ENCODE results near the gene EGFR. TPM values are rescaled to one million over a fixed set of nuclear protein-coding genes. Genes with fewer than 3 reads are reported as not detected.

EGFR gene
- total and polyA plus RNA-seq, 2 donors (not counting 1 experiment from before 2014, with no cell fraction given): 55.3 to 62.8 TPM

DNA sequence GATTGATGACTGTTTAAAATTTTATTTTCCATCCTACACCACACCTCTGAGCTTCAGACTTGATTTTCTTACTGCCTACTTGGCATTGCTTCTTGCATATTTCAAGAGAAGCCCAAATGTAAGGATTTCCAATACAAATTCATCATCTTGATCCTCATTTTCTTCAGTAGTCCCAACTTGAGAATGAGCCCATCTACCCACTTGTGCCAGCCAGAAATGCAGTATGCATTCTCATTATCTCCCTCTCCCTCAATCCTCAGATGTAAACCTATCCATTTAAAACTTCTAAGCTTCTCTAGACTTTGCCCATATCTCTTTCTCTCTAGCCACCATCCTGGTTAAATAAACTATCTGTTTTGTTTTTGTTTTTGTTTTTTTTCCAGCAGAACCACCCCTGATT, 22.4 kb upstream of the EGFR start:
- Histone ChIP-seq H3K4me3 (replicated peaks in 1 of 4; ENCODE audit: control extremely low read depth in 1 of 4, insufficient read depth in 1 of 4, low read depth in 3 of 4, low read length in 4 of 4) (no peak overlapping the region), H4K20me1 (ENCODE audit: control insufficient read depth, extremely low read depth, insufficient read depth, low read length) (no peaks in the 10 kb centered on the region), H3K4me2 (ENCODE audit: extremely low read depth, insufficient read depth, low read length) (no peak overlapping the region), H3K9me3 (ENCODE audit: control insufficient read depth, insufficient read depth, low read depth, low read length) (no peaks in the 10 kb centered on the region), H3K79me2 (ENCODE audit: control insufficient read depth, insufficient read depth, low read length) (no peaks in the 10 kb centered on the region), H3K9ac (ENCODE audit: insufficient read depth, low read length) (no peak overlapping the region), H3K36me3 (ENCODE audit: control insufficient read depth, insufficient read depth, low read length) (no peaks in the 10 kb centered on the region), H3K4me1 (ENCODE audit: control insufficient read depth, extremely low read depth, insufficient read depth, low read length) (peaks cover 4% of the 10 kb centered on the region), H3K27ac (ENCODE audit: insufficient read depth, low read length) (no peak overlapping the region), H3K27me3 (ENCODE audit: control insufficient read depth, insufficient read depth, low read length) (no peaks in the 10 kb centered on the region), H2AFZ (ENCODE audit: low read length) (no peak overlapping the region)
- no peak for DNase-seq (ENCODE audit: low read depth in 2 of 2)
- no peak for TF ChIP-seq EZH2 (IDR thresholded peaks at IDR 0.05; ENCODE audit: low read length, missing control alignments)
- TF ChIP-seq, protein P1, sequence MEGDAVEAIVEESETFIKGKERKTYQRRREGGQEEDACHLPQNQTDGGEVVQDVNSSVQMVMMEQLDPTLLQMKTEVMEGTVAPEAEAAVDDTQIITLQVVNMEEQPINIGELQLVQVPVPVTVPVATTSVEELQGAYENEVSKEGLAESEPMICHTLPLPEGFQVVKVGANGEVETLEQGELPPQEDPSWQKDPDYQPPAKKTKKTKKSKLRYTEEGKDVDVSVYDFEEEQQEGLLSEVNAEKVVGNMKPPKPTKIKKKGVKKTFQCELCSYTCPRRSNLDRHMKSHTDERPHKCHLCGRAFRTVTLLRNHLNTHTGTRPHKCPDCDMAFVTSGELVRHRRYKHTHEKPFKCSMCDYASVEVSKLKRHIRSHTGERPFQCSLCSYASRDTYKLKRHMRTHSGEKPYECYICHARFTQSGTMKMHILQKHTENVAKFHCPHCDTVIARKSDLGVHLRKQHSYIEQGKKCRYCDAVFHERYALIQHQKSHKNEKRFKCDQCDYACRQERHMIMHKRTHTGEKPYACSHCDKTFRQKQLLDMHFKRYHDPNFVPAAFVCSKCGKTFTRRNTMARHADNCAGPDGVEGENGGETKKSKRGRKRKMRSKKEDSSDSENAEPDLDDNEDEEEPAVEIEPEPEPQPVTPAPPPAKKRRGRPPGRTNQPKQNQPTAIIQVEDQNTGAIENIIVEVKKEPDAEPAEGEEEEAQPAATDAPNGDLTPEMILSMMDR (conservative IDR thresholded peaks at IDR 0.05 in 1 of 2, IDR thresholded peaks at IDR 0.05 in 1 of 2; ENCODE audit: low read depth in 1 of 2, low read length in 2 of 2): no peak

DNA sequence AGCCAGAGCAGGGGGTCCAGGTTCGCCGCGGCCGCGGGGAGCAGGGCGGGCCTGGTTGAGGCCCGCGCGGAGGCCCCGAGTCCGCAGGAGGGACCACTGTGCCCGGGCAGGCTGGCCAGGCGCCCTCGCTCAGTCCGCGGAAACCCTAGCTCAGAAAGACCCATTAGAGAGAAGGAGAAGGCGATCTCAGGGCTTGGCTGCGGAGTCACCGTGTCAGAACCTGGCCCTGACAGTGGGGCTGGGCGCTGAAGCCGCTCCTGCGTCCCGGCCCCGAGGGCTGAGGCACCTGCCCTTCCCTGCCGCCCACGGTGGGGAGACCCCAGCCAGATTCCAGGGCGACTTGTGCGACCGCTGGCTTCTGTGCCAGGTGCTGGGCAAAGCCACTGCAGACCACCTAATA, 14.2 kb upstream of the EGFR start:
- no peaks in the 10 kb centered on the region for H3K36me3 ChIP-seq (ENCODE audit: control insufficient read depth, insufficient read depth, low read length)
- H4K20me1 ChIP-seq (ENCODE audit: control insufficient read depth, extremely low read depth, insufficient read depth, low read length): no peaks in the 10 kb centered on the region
- H2AFZ ChIP-seq (ENCODE audit: low read length): no peak overlapping the region
- no peak for DNase-seq (ENCODE audit: low read depth in 2 of 2)
- no peaks in the 10 kb centered on the region for H3K4me1 ChIP-seq (ENCODE audit: control insufficient read depth, extremely low read depth, insufficient read depth, low read length)
- no peak overlapping the region for H3K27ac ChIP-seq (ENCODE audit: insufficient read depth, low read length)
- no peaks in the 10 kb centered on the region for H3K27me3 ChIP-seq (ENCODE audit: control insufficient read depth, insufficient read depth, low read length)
- no peaks in the 10 kb centered on the region for H3K79me2 ChIP-seq (ENCODE audit: control insufficient read depth, insufficient read depth, low read length)
- no peak overlapping the region for H3K9ac ChIP-seq (ENCODE audit: insufficient read depth, low read length)
- no peak overlapping the region for H3K4me3 ChIP-seq (replicated peaks in 1 of 4; ENCODE audit: control extremely low read depth in 1 of 4, insufficient read depth in 1 of 4, low read depth in 3 of 4, low read length in 4 of 4)
- TF ChIP-seq, protein P1 (conservative IDR thresholded peaks at IDR 0.05 in 1 of 2, IDR thresholded peaks at IDR 0.05 in 1 of 2; ENCODE audit: low read depth in 1 of 2, low read length in 2 of 2): no peak
- no peak for TF ChIP-seq EZH2 (IDR thresholded peaks at IDR 0.05; ENCODE audit: low read length, missing control alignments)
- H3K9me3 ChIP-seq (ENCODE audit: control insufficient read depth, insufficient read depth, low read depth, low read length): no peaks in the 10 kb centered on the region
- no peak overlapping the region for H3K4me2 ChIP-seq (ENCODE audit: extremely low read depth, insufficient read depth, low read length)

DNA sequence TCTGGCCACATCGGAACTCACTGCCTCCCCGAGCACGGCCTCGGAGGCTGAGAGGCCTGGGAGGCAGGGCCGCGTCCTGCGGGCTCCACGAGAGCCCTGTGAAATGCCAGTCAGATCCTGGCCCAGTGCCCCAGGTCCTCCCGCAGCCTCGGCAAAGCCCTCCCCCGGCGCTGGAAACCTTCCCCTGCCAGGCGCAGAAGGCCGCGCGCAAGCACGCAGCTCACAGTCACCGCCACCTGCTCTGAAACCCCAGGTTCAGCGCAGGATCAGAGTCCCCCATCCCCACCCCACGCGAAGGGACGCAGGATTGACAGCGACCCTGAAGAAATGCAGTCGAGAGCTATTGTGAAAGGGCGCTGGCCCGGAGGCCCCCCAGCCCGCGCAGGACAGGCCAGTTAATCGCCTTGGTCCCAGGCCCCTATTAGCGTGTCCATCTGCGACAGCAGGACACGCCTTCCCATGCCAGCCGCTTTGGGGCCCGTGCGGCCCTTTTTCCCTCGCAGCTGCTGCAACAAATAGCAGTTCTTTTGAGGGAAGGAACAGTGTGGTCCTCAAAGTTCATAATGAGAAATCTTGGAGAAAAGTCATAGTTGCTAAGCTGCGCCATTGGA, 13.5 kb upstream of the EGFR start:
- no peak overlapping the region for H2AFZ ChIP-seq (ENCODE audit: low read length)
- H3K27ac ChIP-seq (ENCODE audit: insufficient read depth, low read length): no peak overlapping the region
- no peak overlapping the region for H3K4me2 ChIP-seq (ENCODE audit: extremely low read depth, insufficient read depth, low read length)
- peak in 1 of 2 donors; percentile 41 for DNase-seq (ENCODE audit: low read depth in 2 of 2)
- H3K4me1 ChIP-seq (ENCODE audit: control insufficient read depth, extremely low read depth, insufficient read depth, low read length): no peaks in the 10 kb centered on the region
- no peaks in the 10 kb centered on the region for H3K79me2 ChIP-seq (ENCODE audit: control insufficient read depth, insufficient read depth, low read length)
- H3K9ac ChIP-seq (ENCODE audit: insufficient read depth, low read length): no peak overlapping the region
- no peaks in the 10 kb centered on the region for H4K20me1 ChIP-seq (ENCODE audit: control insufficient read depth, extremely low read depth, insufficient read depth, low read length)
- no peaks in the 10 kb centered on the region for H3K36me3 ChIP-seq (ENCODE audit: control insufficient read depth, insufficient read depth, low read length)
- H3K27me3 ChIP-seq (ENCODE audit: control insufficient read depth, insufficient read depth, low read length): no peaks in the 10 kb centered on the region
- no peak overlapping the region for H3K4me3 ChIP-seq (replicated peaks in 1 of 4; ENCODE audit: control extremely low read depth in 1 of 4, insufficient read depth in 1 of 4, low read depth in 3 of 4, low read length in 4 of 4)
- TF ChIP-seq, protein P1 (conservative IDR thresholded peaks at IDR 0.05 in 1 of 2, IDR thresholded peaks at IDR 0.05 in 1 of 2; ENCODE audit: low read depth in 1 of 2, low read length in 2 of 2): no peak
- TF ChIP-seq EZH2 (IDR thresholded peaks at IDR 0.05; ENCODE audit: low read length, missing control alignments): no peak
- H3K9me3 ChIP-seq (ENCODE audit: control insufficient read depth, insufficient read depth, low read depth, low read length): no peaks in the 10 kb centered on the region

Measured in fibroblast of lung (primary cell).